Left cardiac atrium (tissue), 4 donors: ENCODE results near the gene IL31RA. TPM values are rescaled to one million over a fixed set of nuclear protein-coding genes. Genes with fewer than 3 reads are reported as not detected.

Source experiments
- ATAC-seq, 2 donors: fragments of 200-7000 bp; cut with Tn5 transposase; one replicate each; pipeline ENCODE4 v1.9.1; 2020; ENCODE audit warnings: mild to moderate bottlenecking in 2 of 2, moderate library complexity in 2 of 2
- DNase-seq: peaks from one replicate; pipeline ENCODE4 v3.0.0-alpha.2; 2020
- intact Hi-C, 2 donors: fragments of 100-400 bp; cut with DNase I; formaldehyde crosslinking; loops; one replicate each; pipeline versions ENCODE4 v1.14.1 to v1.15.1; 2022 to 2023
- total RNA-seq, 2 donors: library from RNA; stranded (reverse); fragmentation: NEBNext Ultra II Directional; extraction: Animal tissue kit (Norgen Biotek cat#: 25700); gene quantifications; one replicate each; pipeline ENCODE4 v1.2.1, GENCODE V29; 2021
- donor health status: DM: no; HTN: yes; CAD: no.
- donor health status: DM: no; HTN: yes; CAD: no; lungs with severe emphysema.
- donor health status: DM: yes; HTN: yes; CAD: no.
- donor health status: Dilated cardiomyopathy.

The IL31RA gene
- total RNA-seq, 2 donors from 2014 or later, result not detected

DNA sequence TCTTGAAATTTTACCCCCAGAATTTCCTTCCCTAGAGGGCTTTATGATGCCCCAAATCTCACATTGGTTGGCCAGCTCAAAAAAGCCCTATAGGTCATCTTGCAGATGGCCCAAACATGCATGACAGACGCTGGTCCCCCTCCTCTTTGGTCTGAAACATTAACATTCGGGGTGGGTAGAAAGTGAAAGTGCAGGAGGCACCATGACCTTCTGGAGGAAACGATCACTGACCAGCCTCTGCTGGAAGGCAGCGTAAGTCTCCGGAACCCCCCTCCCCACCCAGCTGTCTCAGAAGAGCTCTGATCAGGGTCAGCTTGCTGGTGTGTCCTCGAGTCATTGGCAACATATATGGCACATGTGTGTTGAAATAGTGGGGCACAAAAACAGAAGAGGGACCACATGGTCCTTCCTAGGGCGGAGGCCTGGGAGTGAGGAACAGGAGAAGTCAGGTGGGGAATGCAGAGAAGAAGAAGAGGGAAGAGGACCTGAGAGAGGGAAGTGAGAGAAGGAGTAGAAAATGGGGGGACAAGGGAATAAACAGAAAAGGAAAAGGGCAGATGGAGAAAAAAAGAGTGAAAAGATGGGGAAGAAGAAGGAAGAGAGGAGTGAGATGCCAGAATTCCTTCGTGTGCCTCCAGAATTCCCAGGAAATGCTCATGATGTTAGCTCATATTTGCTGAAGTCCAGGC, 46.2 kb downstream of the IL31RA start:
- DNase-seq, result no peak
- intact Hi-C loops, result no loop called here
- ATAC-seq, result no peak

DNA sequence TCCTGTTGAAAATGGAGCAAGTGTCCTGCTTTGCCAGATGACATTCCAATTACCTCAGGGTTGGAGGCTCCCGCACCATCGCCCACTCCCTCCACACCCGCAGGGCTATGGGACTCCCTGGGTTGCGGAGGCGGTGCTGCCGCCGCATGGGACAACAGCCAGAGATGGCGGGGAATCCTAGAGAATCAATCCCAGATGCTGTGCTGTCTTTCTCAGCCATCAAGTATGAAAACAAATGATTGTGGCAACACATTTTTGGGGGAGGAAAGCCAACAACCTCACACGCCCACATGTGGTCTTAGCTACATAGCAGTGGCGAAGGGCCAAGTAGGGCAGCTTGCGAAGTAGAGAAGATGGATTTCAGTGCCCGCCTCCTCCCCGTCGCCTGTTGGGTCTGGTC, 46.7 kb downstream of the IL31RA start:
- peak; percentile 53 to 89 for ATAC-seq
- intact Hi-C loops, result no loop called here
- peak; percentile 56 for DNase-seq

GRCh38 chr5:55899344-55899743, 48.2 kb downstream of the IL31RA start:
- peak in 1 of 2 donors; percentile 52 for ATAC-seq
- intact Hi-C loops, result no loop called here
- no peak for DNase-seq

GRCh38 chr5:55900068-55900467, 48.9 kb downstream of the IL31RA start:
- no peak for ATAC-seq
- intact Hi-C loops, result no loop called here
- DNase-seq, result no peak

- intact Hi-C loops, result no loop called here
- ATAC-seq (no peak), DNase-seq (no peak)
Measured at GRCh38 chr5:55900776-55901175, 49.6 kb downstream of the IL31RA start.

- intact Hi-C loops, result no loop called here
- ATAC-seq (no peak), DNase-seq (no peak)
Measured at GRCh38 chr5:55902696-55903095, 51.5 kb downstream of the IL31RA start.

DNA sequence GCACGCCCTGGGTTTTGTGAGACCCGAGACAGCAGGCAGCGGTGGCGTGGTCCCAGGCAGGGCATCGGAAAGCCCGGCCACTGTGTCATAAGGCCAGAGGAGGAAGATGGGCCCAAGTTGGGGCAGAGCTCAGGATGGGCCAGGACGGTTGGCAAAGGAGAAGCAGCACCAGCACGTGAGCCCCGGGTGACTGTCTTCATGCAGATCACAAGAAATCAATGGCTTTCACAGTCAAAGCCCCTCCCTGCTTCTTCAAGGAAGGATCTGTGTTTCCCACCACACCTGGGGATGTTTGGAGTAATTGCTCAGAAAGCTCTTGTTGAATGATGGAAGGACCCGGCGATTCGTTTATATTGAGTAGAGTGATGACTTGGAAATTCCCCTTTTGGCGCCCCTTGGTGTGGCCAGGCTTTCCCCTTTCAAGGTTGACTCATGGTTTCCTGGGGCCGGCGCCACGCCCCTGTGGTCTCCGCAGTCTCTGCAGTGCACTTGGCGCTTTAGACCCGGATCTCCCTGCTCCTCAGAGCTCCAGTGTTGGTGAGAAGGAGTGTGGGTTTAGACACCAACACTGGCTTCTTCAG, 52.1 kb downstream of the IL31RA start:
- peak in 1 of 2 donors; percentile 62 for ATAC-seq
- intact Hi-C loops, result no loop called here
- peak; percentile 36 for DNase-seq

DNA sequence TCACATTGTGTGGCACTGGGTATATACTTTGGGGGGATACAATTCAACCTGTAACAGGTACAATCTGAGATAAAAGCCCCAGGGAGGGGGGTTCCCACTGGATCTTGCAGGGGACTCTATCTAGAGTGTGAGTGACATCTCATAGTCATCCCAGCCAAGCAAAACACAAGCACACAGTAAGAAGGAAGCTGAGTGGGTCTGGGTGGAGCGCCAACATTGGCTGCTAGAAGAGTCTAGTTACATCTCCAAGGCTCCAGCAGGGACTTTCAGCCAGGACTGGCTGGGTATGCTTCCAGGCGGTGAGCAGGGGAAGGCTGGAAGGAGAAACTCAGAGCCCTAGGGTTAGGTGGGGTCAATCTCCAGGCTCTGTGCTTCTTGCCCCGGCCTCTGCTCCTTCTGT, 53.0 kb downstream of the IL31RA start:
- intact Hi-C loops, result no loop called here
- DNase-seq, result peak; percentile 68
- ATAC-seq, result peak; percentile 50 to 82

- ATAC-seq (no peak), DNase-seq (no peak)
- intact Hi-C loops, result no loop called here
Measured at GRCh38 chr5:55905251-55905650, 54.1 kb downstream of the IL31RA start.

- DNase-seq (no peak), ATAC-seq (no peak)
- intact Hi-C loops, result no loop called here
Measured at GRCh38 chr5:55907927-55908326, 56.8 kb downstream of the IL31RA start.

GRCh38 chr5:55908804-55909203, 57.6 kb downstream of the IL31RA start:
- DNase-seq (no peak), ATAC-seq (no peak)
- intact Hi-C loops, result no loop called here

DNA sequence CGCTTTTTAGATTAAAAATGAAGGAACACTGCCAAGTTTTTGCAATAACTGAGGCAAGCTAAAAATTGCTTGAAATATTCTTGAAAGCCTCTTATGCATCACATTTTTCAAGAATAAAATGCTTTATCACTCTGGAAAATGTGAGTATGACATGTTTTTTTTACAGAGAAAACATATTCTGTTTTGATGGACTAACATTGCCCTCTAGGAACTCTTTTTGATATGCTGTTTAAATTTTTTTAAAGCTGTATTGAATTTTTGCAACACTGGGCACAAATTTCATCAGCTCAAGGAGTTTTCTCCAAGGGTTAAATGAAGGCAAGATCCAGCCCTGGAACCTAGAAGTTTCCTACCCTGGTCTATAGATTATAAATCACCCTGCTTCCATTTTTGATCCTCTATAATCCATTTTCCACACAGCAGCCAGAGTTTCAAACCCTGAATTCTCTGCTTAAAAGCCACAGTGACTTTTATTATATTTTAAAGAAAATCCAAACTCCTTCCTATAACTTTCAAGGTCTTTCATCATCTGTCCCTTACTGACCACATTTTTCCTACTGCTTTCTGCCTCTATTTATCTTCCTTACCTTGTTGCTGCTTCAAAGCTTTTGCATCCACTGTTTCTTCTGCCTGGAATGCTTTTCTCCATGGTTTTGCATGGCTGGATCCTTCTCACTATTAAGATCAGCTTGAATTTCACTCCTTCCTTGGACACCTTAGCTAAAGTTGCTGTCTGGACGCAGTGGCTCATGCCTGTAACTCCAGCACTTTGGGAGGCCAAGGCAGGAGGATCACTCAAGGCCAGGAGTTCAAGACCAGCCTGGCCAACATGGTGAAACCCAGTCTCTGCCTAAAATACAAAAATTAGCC, 60.9 kb downstream of the IL31RA start:
- no peak for DNase-seq
- ATAC-seq, result no peak
- intact Hi-C loops, result no loop called here

DNA sequence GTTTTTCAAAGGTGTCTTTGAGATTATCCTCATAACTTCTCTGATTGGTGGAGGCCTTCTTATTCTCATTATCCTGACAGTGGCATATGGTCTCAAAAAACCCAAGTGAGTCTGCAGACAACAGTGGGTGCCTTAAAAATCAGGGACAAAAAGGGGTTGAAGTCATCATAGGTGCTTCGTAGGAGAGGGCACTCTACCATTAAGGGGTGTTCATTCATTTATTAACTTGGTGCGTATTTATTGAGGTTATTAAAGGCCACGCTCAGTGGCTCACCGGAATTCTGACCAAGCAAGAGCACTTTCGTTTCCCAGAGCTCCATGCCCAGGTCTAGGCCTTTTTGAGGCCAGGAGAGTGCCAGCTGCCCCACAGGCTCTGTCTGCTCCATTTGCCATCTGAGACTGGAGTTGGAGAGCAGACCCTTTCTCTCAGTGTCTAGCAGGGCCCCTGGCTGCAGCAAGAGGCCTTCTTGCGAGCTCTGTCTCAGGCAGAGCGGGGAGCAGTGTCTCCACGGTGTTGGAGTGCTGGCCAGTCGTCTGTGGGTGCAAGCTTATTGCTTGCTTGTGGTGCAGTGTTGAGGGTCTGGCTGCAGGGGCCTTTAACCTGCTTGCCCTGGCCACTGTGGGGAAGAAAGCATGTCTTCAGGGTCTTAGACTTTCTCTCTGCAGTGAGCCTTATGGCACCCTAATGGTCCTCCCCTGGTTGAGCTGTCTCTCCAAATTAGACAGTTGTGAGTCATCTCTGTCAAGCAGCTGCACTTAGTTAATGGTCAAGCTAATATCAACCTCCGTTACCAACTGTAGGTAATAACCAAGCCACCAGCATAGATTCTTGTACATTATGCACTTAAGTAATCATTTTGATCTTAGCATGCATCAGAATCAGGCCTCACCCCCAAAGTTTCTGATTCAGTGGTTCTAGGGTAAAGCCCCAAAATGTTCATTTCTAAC, 62.6 kb downstream of the IL31RA start:
- DNase-seq, result no peak
- no peak for ATAC-seq
- intact Hi-C loops, result no loop called here

DNA sequence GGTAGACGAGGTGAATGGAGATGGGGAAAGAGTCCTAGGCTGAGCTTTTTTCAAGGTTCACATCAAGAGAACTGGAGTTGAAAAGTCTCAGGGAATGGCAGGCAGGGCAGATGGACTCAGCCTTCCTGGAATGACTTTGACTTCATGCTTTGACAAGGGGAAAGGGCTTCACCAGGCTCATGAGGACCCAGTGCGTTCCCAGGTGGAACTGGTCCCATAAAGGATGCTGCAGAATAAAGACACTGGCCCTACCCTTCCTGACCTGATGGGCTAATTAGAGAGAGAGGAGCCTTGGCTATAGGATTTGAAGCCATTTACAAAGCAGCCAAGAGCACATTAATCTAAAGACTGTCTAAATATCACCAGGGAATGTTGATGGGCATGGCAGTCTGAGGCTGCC, 63.8 kb downstream of the IL31RA start:
- ATAC-seq (no peak), DNase-seq (no peak)
- intact Hi-C loops, result no loop called here

GRCh38 chr5:55915783-55916182, 64.6 kb downstream of the IL31RA start:
- ATAC-seq (no peak), DNase-seq (no peak)
- intact Hi-C loops, result no loop called here

DNA sequence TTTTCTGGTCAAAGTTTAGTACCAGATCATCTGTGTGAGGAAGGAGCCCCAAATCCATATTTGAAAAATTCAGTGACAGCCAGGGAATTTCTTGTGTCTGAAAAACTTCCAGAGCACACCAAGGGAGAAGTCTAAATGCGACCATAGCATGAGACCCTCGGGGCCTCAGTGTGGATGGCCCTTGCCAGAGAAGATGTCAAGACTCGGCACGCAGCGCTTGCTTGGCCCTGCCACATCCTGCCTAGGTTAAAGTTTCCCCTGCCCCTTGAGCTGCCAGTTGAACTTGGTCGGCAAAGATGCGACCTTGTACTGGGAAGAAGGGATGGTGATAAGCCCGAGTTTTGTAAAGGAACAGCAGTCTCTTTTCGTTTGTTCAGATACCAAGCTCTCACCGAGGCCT, 65.8 kb downstream of the IL31RA start:
- ATAC-seq (no peak), DNase-seq (no peak)
- intact Hi-C loops, result no loop called here

GRCh38 chr5:55917402-55918086, 66.4 kb downstream of the IL31RA start:
- DNase-seq (no peak), ATAC-seq (no peak)
- intact Hi-C loops, result no loop called here

GRCh38 chr5:55918087-55919035, 67.2 kb downstream of the IL31RA start:
- ATAC-seq (no peak), DNase-seq (no peak)
- intact Hi-C loops, result no loop called here
